ENCODE data around the gene LGI4. TPM values are rescaled to one million over a fixed set of nuclear protein-coding genes. Genes with fewer than 3 reads are reported as not detected.

The LGI4 gene
- total RNA-seq, 1 donor from 2014 or later, result 5.2 TPM

DNA sequence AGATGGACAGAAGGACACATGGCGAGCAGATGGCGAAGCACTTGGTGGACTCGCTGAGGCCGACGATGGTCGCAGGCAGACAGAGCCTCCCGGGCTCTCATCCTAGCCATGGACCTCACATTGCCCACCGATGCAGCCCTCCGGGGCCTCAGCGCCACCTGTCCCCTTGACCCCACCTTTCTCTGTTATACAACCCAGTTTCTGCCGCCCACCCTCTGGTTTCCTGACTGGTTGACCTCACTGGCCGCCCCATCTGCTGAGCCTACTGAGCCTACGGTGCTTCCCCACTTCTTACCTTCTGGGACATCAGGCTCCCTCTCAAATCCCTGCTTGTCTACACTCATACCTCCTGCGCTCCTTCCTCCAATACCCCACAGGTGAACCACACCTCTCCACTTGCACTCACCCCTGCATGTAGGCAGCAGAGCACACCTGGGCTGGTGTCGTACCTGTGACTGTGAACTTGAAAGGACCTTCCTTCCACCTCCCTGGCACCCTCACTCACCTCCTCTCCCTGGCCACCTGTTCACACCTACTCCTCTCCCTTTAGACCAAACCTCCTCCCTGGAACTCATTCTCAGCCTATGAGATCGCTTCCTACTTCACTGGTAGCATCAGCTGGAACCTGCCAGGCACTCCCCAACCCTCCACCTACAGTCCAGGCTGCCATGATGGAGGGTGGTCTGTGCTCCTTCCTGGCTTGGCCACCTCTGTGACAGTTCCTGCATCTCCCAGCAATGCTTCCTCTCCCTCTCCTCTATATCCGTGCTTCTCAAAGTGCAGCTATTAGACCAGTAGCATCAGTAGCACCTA is 57.2 kb downstream of the LGI4 start:
- peaks cover 0 to 8% (median 4%) of the 10 kb centered on the region in 3 donors for H3K4me1 ChIP-seq (ENCODE audit: control insufficient read depth in 3 of 3, insufficient read depth in 3 of 3, low read length in 3 of 3)
- no peak overlapping the region for H3K27ac ChIP-seq (ENCODE audit: low read depth, low read length)
- H3K9me3 ChIP-seq (ENCODE audit: control insufficient read depth in 3 of 3, low read length in 3 of 3), result no peaks in the 10 kb centered on the region
- no peaks in the 10 kb centered on the region for H3K36me3 ChIP-seq (ENCODE audit: control insufficient read depth in 3 of 3, insufficient read depth in 3 of 3, low read length in 3 of 3)
- H3K4me3 ChIP-seq (ENCODE audit: low read length in 3 of 3), result no peak overlapping the region
- no peak overlapping the region for H3K9ac ChIP-seq (ENCODE audit: low read depth in 1 of 3, low read length in 3 of 3)
- no peaks in the 10 kb centered on the region for H3K27me3 ChIP-seq (ENCODE audit: control insufficient read depth in 3 of 3, insufficient read depth in 3 of 3, low read length in 3 of 3)

DNA sequence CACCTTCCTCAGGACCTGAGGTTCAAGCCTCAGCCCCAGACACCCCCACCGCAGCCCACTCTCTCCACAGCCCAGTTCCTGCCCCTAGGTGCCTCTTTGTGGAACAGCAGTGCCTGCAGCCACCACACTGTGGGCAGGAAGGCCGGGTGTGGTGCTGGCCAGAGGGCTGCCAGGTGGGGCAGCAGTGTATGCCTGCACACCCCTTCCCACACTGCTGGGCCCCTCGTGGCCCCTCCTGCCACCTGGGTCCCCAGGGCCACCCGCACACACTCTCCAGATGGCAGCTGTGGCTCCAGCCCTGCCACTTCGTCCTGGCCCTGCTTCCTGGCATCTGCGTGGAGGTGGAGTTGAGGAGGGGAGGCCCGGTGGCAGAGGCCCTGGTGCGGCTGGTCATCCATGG is 58.2 kb downstream of the LGI4 start:
- no peaks in the 10 kb centered on the region for H3K9me3 ChIP-seq (ENCODE audit: control insufficient read depth in 3 of 3, low read length in 3 of 3)
- no peaks in the 10 kb centered on the region for H3K27me3 ChIP-seq (ENCODE audit: control insufficient read depth in 3 of 3, insufficient read depth in 3 of 3, low read length in 3 of 3)
- H3K4me3 ChIP-seq (ENCODE audit: low read length in 3 of 3), result no peak overlapping the region
- H3K9ac ChIP-seq (ENCODE audit: low read depth in 1 of 3, low read length in 3 of 3), result no peak overlapping the region
- no peaks in the 10 kb centered on the region for H3K36me3 ChIP-seq (ENCODE audit: control insufficient read depth in 3 of 3, insufficient read depth in 3 of 3, low read length in 3 of 3)
- no peak overlapping the region for H3K27ac ChIP-seq (ENCODE audit: low read depth, low read length)
- peaks cover 0 to 8% (median 4%) of the 10 kb centered on the region in 3 donors for H3K4me1 ChIP-seq (ENCODE audit: control insufficient read depth in 3 of 3, insufficient read depth in 3 of 3, low read length in 3 of 3)

DNA sequence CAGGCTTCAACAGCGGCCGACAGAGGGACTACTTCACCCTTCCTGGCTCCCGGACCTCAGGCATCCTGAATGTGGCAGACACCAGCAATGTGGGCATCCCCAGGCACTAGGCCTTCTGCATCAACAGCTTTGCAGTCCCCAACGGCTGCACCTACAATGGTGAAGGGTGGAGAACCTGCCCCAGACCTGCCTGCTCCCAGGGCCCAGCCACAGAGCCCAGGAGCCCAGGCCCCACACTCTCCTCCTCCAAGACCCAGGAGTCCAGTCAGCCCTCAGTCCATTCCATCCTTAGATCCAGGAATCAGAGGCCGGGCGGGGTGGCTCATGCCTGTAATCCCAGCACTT is 58.9 kb downstream of the LGI4 start:
- H3K4me1 ChIP-seq (ENCODE audit: control insufficient read depth in 3 of 3, insufficient read depth in 3 of 3, low read length in 3 of 3), result peaks cover 0 to 5% (median under 1%) of the 10 kb centered on the region in 3 donors
- no peak overlapping the region for H3K4me3 ChIP-seq (ENCODE audit: low read length in 3 of 3)
- H3K9ac ChIP-seq (ENCODE audit: low read depth in 1 of 3, low read length in 3 of 3), result no peak overlapping the region
- no peak overlapping the region for H3K27ac ChIP-seq (ENCODE audit: low read depth, low read length)
- no peaks in the 10 kb centered on the region for H3K9me3 ChIP-seq (ENCODE audit: control insufficient read depth in 3 of 3, low read length in 3 of 3)
- no peaks in the 10 kb centered on the region for H3K36me3 ChIP-seq (ENCODE audit: control insufficient read depth in 3 of 3, insufficient read depth in 3 of 3, low read length in 3 of 3)
- H3K27me3 ChIP-seq (ENCODE audit: control insufficient read depth in 3 of 3, insufficient read depth in 3 of 3, low read length in 3 of 3), result no peaks in the 10 kb centered on the region

GRCh38 chr19:35075202-35076025 is 59.4 kb downstream of the LGI4 start:
- Histone ChIP-seq H3K9me3 (ENCODE audit: control insufficient read depth in 3 of 3, low read length in 3 of 3) (peaks cover 3 to 4% (median 3%) of the 10 kb centered on the region in 3 donors), H3K27ac (ENCODE audit: low read depth, low read length) (no peak overlapping the region), H3K27me3 (ENCODE audit: control insufficient read depth in 3 of 3, insufficient read depth in 3 of 3, low read length in 3 of 3) (no peaks in the 10 kb centered on the region), H3K4me3 (ENCODE audit: low read length in 3 of 3) (no peak overlapping the region), H3K4me1 (ENCODE audit: control insufficient read depth in 3 of 3, insufficient read depth in 3 of 3, low read length in 3 of 3) (no peaks in the 10 kb centered on the region), H3K9ac (ENCODE audit: low read depth in 1 of 3, low read length in 3 of 3) (no peak overlapping the region), H3K36me3 (ENCODE audit: control insufficient read depth in 3 of 3, insufficient read depth in 3 of 3, low read length in 3 of 3) (no peaks in the 10 kb centered on the region)

Small RNAs within 50 kb of the gene (small RNA-seq; reads per million reads assigned to genes)
- gene AC020907.2, result not detected

Other genes starting within 250 kb of the LGI4 start
- 12.0 TPM for gene ZNF30, start 208.2 kb downstream of the LGI4 start, total RNA-seq
- gene ZNF792, start 170.8 kb downstream of the LGI4 start, total RNA-seq, result 7.8 TPM
- 17.7 TPM for gene GRAMD1A, start 134.7 kb downstream of the LGI4 start, total RNA-seq
- 1.6 TPM for gene SCN1B, start 104.6 kb downstream of the LGI4 start, total RNA-seq
- gene HPN, start 93.3 kb downstream of the LGI4 start, total RNA-seq, result 0.52 TPM
- gene FXYD3, start 19.2 kb downstream of the LGI4 start, total RNA-seq, result not detected
- gene FXYD1, start 3.8 kb upstream of the LGI4 start, total RNA-seq, result 45.4 TPM
- 0.52 TPM for gene FXYD7, start 8.2 kb upstream of the LGI4 start, total RNA-seq
- gene FXYD5, start 19.7 kb upstream of the LGI4 start, total RNA-seq, result 7.3 TPM
- not detected for gene FAM187B, start 93.7 kb upstream of the LGI4 start, total RNA-seq
- gene LSR, start 113.9 kb upstream of the LGI4 start, total RNA-seq, result 0.52 TPM
- 24.5 TPM for gene USF2, start 133.9 kb upstream of the LGI4 start, total RNA-seq
- not detected for gene HAMP, start 147.5 kb upstream of the LGI4 start, total RNA-seq
- gene MAG, start 157.1 kb upstream of the LGI4 start, total RNA-seq, result 1.6 TPM
- 4.7 TPM for gene CD22, start 194.1 kb upstream of the LGI4 start, total RNA-seq
- not detected for gene FFAR1, start 212.8 kb upstream of the LGI4 start, total RNA-seq
- gene FFAR3, start 223.4 kb upstream of the LGI4 start, total RNA-seq, result not detected
- gene GPR42, start 236.0 kb upstream of the LGI4 start, total RNA-seq, result not detected

All from skeletal muscle tissue (tissue), 5 donors.